Prostate gland (tissue), 2 donors: Measurements from ENCODE around the gene MED27.

ENCODE experiments used
- CTCF ChIP-seq, 4 experiments: fragments of 200-600 bp in 2 of 4; fragments of 450-650 bp in 2 of 4; sonication (generic) in 2 of 4; IDR thresholded peaks; 1 replicate in 3 of 4; 2 replicates in 1 of 4; pipeline ENCODE4 v1.5.1; 2016 to 2019; ENCODE audit warnings: antibody characterized with exemption in 4 of 4, mild to moderate bottlenecking in 2 of 4, moderate library complexity in 2 of 4
- POLR2AphosphoS5 ChIP-seq: sonication (generic); formaldehyde crosslinking; IDR thresholded peaks from one replicate; pipeline ENCODE4 v1.6.1; 2017; ENCODE audit warnings: antibody characterized with exemption

- no peak for TF ChIP-seq CTCF (IDR thresholded peaks at IDR 0.05)
- TF ChIP-seq POLR2AphosphoS5, result no peak
Observed at GRCh38 chr9:131923132-131923671, 156.5 kb downstream of the MED27 start.
